Measurements from ENCODE around the gene LRP2.

LRP2 gene

DNA sequence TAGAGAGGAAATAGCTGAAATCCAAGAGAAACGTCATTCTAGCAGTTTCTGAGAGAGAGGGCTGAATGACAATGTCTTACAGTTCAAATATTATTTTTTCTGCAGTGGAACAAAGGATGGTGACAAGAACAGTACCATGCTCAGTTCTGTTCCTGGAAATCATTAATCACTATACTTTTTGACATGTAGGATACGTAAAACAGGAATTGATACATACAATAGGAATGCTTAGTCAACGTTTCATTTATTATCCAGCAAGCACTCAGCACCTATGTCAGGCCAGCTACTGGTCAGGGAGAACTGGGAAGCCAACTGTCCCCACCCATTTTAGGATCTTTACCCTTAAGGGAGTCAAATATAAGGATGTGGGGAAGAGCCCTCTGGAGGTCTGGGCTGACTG lies 178.3 kb downstream of the LRP2 start:
- Mint-ChIP-seq H3K4me1 (no peaks in the 10 kb centered on the region), H3K36me3 (ENCODE audit: low read depth) (no peaks in the 10 kb centered on the region), H3K4me3 (no peak overlapping the region), H3K9me3 (no peaks in the 10 kb centered on the region), H3K27ac (no peak overlapping the region), H3K27me3 (ENCODE audit: low read depth) (peaks cover 3% of the 10 kb centered on the region)
- TF ChIP-seq, protein P1, sequence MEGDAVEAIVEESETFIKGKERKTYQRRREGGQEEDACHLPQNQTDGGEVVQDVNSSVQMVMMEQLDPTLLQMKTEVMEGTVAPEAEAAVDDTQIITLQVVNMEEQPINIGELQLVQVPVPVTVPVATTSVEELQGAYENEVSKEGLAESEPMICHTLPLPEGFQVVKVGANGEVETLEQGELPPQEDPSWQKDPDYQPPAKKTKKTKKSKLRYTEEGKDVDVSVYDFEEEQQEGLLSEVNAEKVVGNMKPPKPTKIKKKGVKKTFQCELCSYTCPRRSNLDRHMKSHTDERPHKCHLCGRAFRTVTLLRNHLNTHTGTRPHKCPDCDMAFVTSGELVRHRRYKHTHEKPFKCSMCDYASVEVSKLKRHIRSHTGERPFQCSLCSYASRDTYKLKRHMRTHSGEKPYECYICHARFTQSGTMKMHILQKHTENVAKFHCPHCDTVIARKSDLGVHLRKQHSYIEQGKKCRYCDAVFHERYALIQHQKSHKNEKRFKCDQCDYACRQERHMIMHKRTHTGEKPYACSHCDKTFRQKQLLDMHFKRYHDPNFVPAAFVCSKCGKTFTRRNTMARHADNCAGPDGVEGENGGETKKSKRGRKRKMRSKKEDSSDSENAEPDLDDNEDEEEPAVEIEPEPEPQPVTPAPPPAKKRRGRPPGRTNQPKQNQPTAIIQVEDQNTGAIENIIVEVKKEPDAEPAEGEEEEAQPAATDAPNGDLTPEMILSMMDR (IDR thresholded peaks at IDR 0.05; ENCODE audit: unreplicated experiment in 3 of 3): no peak

DNA sequence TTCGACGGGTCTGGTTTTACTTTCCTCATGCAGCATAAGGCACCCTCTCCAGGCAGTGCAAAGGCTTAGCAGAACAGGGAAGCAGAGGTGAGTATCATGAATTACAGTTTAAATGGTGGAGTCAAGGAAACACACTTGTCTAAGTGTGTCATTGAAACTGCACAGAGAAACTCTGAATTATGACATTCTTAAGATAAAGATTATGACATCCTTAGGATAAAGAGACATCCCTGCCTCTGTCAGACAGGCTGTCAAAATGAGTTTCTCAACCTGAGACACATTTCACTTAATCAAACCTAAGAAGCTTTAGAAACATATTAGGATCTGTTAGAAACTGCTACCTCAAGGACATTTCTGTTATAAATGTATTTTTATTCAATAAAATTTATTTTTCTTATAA lies 179.8 kb downstream of the LRP2 start:
- H3K9me3 Mint-ChIP-seq: no peaks in the 10 kb centered on the region
- no peaks in the 10 kb centered on the region for H3K27me3 Mint-ChIP-seq (ENCODE audit: low read depth)
- H3K4me3 Mint-ChIP-seq: no peak overlapping the region
- H3K4me1 Mint-ChIP-seq: no peaks in the 10 kb centered on the region
- TF ChIP-seq, protein P1 (IDR thresholded peaks at IDR 0.05; ENCODE audit: unreplicated experiment in 3 of 3): no peak
- H3K27ac Mint-ChIP-seq: no peak overlapping the region
- H3K36me3 Mint-ChIP-seq (ENCODE audit: low read depth): no peaks in the 10 kb centered on the region

DNA sequence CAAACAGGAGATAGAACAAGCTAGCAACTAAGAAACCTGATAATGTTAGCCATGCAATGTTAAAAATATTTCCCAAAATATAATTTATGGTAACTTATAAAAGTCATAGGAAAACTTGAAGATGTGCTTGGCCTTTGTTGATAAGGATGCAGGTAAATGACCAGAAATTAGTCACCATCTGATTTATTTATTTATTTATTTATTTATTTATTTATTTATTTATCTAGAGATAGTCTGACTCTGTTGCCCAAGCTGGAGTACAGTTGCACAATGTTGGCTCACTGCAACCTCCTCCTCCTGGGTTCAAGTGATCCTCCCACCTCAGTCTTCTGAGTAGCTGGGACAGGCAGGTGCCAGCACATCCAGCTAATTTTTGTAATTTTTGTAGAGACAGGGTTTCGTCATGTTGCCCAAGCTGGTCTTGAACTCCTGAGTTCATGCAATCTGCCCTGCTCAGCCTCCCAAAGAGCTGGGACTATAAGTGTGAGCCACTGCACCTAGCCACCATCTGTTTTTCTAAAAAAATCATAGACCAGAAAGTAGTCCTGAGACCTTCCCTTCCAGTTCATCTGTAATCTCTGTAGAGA lies 183.4 kb downstream of the LRP2 start:
- peaks cover 4% of the 10 kb centered on the region for H3K36me3 Mint-ChIP-seq (ENCODE audit: low read depth)
- no peak overlapping the region for H3K27ac Mint-ChIP-seq
- TF ChIP-seq, protein P1 (IDR thresholded peaks at IDR 0.05; ENCODE audit: unreplicated experiment in 3 of 3): no peak
- no peaks in the 10 kb centered on the region for H3K27me3 Mint-ChIP-seq (ENCODE audit: low read depth)
- H3K4me1 Mint-ChIP-seq: no peaks in the 10 kb centered on the region
- H3K9me3 Mint-ChIP-seq: no peaks in the 10 kb centered on the region
- no peak overlapping the region for H3K4me3 Mint-ChIP-seq

DNA sequence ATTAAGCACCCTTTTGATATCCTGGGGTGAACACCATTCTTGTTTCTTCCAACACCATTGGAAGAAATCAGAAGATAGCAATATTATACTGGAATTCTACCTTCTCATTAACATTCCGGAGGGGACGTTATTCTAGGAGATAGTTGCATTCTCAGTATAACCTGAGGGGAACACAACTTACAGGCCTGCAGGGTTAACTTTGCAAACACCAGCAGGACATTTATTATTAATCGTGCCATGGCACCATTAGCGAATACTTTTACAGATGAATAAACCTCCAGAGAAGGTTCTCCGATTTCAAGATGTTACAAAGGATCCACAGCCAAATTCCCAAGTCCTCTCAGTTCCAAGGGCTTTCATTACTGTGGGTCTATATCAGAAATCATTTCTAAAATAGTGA lies 184.0 kb downstream of the LRP2 start:
- Mint-ChIP-seq H3K4me1 (no peaks in the 10 kb centered on the region), H3K36me3 (ENCODE audit: low read depth) (peaks cover 4% of the 10 kb centered on the region), H3K9me3 (no peaks in the 10 kb centered on the region), H3K27ac (no peak overlapping the region), H3K27me3 (ENCODE audit: low read depth) (no peaks in the 10 kb centered on the region), H3K4me3 (no peak overlapping the region)
- TF ChIP-seq, protein P1 (IDR thresholded peaks at IDR 0.05; ENCODE audit: unreplicated experiment in 3 of 3): no peak

DNA sequence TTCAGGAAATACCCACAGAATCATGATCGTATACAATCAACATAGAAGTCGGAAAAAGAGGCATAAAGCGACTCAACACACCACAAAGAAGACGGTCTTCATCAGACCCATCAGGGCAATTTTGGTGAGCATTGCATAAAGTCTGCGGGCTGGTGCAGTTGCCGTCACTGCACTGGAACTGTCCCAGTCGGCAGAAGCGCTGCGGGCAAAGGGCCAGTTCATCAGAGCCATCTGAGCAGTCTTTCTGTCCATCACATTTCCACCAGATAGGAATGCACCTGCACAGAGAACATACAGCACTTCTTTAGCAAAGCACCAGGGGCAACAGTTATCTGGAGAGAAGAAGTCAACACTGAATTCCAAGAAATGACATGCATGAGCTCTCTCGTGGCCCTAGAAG lies 187.2 kb downstream of the LRP2 start:
- no peaks in the 10 kb centered on the region for H3K9me3 Mint-ChIP-seq
- H3K4me1 Mint-ChIP-seq: no peaks in the 10 kb centered on the region
- no peak overlapping the region for H3K27ac Mint-ChIP-seq
- no peak overlapping the region for H3K4me3 Mint-ChIP-seq
- peaks cover 5% of the 10 kb centered on the region for H3K27me3 Mint-ChIP-seq (ENCODE audit: low read depth)
- TF ChIP-seq, protein P1 (IDR thresholded peaks at IDR 0.05; ENCODE audit: unreplicated experiment in 3 of 3): no peak
- peaks cover 4% of the 10 kb centered on the region for H3K36me3 Mint-ChIP-seq (ENCODE audit: low read depth)

DNA sequence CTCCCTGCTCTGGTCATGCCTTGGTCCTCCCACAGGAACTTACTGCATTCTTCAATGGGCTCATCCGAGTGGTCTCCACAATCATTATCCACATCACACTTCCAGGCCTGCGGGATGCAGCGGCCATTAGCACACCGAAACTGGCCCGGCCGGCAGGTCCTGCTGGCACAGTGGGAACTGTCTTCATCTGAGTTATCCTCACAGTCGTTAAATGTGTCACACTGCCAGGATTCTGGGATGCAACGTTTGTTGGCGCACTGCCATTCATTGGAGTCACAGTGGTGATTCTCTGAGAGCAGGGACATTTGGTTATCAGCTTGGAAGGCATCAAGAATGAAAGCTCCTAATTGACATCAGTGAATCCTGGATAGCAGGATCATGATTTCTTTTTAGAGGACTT lies 188.5 kb downstream of the LRP2 start:
- TF ChIP-seq, protein P1 (IDR thresholded peaks at IDR 0.05; ENCODE audit: unreplicated experiment in 3 of 3): no peak
- Mint-ChIP-seq H3K36me3 (ENCODE audit: low read depth) (peaks cover 8% of the 10 kb centered on the region), H3K4me3 (no peak overlapping the region), H3K4me1 (no peaks in the 10 kb centered on the region), H3K9me3 (no peaks in the 10 kb centered on the region), H3K27ac (no peak overlapping the region), H3K27me3 (ENCODE audit: low read depth) (peaks cover 5% of the 10 kb centered on the region)

All from nephron (organoid).